Activated B cell treated with CpG ODN at 0.5 μM for 24 hours (primary cell): ENCODE data around the gene MGMT. TPM values are rescaled to one million over a fixed set of nuclear protein-coding genes. Genes with fewer than 3 reads are reported as not detected.

Experiments
- ATAC-seq: fragments of 200-7000 bp; cut with Tn5 transposase; one replicate; pipeline ENCODE4 v1.10.0; 2021; ENCODE audit warnings: low read depth, mild to moderate bottlenecking, moderate library complexity
- CTCF ChIA-PET: fragments of 350-600 bp; sonication (Branson Sonifier 250); formaldehyde crosslinking; loops from one replicate; lab custom pipeline; 2021; ENCODE audit warnings: antibody characterized with exemption; lab: Charles Lee
- POLR2A ChIA-PET: fragments of 350-600 bp; sonication (Branson Sonifier 250); formaldehyde crosslinking; loops from one replicate; lab custom pipeline; 2021; ENCODE audit warnings: antibody characterized with exemption; lab: Charles Lee
- DNase-seq: peaks from one replicate; pipeline ENCODE4 v3.0.0; 2022
- H3K27ac Mint-ChIP-seq: one replicate; pipeline ENCODE4 v1.8.0; 2020; ENCODE audit warnings: mixed read lengths
- H3K27me3 Mint-ChIP-seq: one replicate; pipeline ENCODE4 v1.8.0; 2021; ENCODE audit warnings: mixed read lengths
- H3K36me3 Mint-ChIP-seq: one replicate; pipeline ENCODE4 v1.8.0; 2021; ENCODE audit warnings: low read depth, mixed read lengths
- H3K4me1 Mint-ChIP-seq: one replicate; pipeline ENCODE4 v1.8.0; 2021; ENCODE audit warnings: mixed read lengths
- H3K4me3 Mint-ChIP-seq: one replicate; pipeline ENCODE4 v1.8.0; 2020; ENCODE audit warnings: mild to moderate bottlenecking, mixed read lengths
- H3K9me3 Mint-ChIP-seq: one replicate; pipeline ENCODE4 v1.8.0; 2020; ENCODE audit warnings: mixed read lengths
- intact Hi-C: fragments of 100-400 bp; cut with micrococcal nuclease; formaldehyde crosslinking; loops from one replicate; pipeline ENCODE4 v1.15.1; 2024
- total RNA-seq: library from RNA; stranded (reverse); gene quantifications from 2 replicates; pipeline ENCODE4 v1.2.3, GENCODE V29; 2022
- TF ChIP-seq, protein P1 (sequence below): fragments of 200-600 bp; IDR thresholded peaks from one replicate; pipeline ENCODE4 v1.8.0; 2022; ENCODE audit warnings: antibody characterized with exemption, mild to moderate bottlenecking

Gene MGMT
- total RNA-seq, 1 donor from 2014 or later = 25.8 TPM

DNA sequence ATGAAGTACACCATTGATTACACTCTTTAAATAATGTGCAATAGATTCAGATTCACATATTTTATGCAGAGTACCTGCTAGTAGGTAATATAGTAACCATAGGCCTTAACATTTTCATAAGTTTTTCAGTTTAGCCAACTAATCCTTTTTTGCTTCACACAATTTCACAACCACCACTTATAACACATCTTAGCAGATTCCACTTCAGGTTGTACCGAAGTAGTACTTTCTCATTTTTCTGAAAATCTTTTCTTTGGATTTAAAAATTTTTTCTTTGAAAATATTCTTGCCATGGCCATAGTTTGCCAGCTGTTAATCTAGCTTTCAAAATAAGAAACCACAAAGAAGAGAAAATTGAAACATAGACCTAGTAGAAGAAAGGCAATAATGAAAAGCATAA is 203.1 kb downstream of the MGMT start:
- TF ChIP-seq, protein P1, sequence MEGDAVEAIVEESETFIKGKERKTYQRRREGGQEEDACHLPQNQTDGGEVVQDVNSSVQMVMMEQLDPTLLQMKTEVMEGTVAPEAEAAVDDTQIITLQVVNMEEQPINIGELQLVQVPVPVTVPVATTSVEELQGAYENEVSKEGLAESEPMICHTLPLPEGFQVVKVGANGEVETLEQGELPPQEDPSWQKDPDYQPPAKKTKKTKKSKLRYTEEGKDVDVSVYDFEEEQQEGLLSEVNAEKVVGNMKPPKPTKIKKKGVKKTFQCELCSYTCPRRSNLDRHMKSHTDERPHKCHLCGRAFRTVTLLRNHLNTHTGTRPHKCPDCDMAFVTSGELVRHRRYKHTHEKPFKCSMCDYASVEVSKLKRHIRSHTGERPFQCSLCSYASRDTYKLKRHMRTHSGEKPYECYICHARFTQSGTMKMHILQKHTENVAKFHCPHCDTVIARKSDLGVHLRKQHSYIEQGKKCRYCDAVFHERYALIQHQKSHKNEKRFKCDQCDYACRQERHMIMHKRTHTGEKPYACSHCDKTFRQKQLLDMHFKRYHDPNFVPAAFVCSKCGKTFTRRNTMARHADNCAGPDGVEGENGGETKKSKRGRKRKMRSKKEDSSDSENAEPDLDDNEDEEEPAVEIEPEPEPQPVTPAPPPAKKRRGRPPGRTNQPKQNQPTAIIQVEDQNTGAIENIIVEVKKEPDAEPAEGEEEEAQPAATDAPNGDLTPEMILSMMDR = no peak
- DNase-seq (no peak), ATAC-seq (no peak)
- Mint-ChIP-seq H3K27ac (no peak overlapping the region), H3K4me1 (peaks cover under 1% of the 10 kb centered on the region), H3K9me3 (peaks cover 16% of the 10 kb centered on the region), H3K36me3 (peaks cover 34% of the 10 kb centered on the region), H3K27me3 (no peaks in the 10 kb centered on the region), H3K4me3 (no peak overlapping the region)
- CTCF ChIA-PET = no interaction called here
- POLR2A ChIA-PET = no interaction called here
- intact Hi-C loops = no loop called here

DNA sequence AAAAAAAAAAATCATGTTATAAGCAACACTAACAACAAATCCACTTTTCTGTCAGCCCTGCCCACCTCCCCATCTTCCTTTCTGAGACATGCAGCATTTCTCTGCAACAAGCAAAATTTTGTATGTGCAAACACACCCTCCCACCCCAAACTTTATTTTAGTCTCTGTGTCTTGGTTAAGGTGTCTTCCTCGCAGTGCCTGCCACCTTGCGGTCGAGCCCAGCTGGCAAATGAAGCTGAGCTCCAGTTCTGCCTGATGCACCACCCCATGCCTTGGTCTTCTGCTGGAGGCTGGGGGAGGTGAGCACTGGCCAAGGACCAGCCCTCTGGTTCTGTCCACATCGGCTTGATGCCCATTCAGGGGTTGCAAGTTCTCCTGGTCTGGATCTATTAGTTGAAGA is 206.3 kb downstream of the MGMT start:
- no peak for ATAC-seq
- Mint-ChIP-seq H3K27me3 (no peaks in the 10 kb centered on the region), H3K27ac (no peak overlapping the region), H3K9me3 (peaks cover 6% of the 10 kb centered on the region), H3K4me1 (peaks cover 9% of the 10 kb centered on the region), H3K36me3 (peaks cover 27% of the 10 kb centered on the region), H3K4me3 (no peak overlapping the region)
- ChIA-PET CTCF (no interaction called here), POLR2A (no interaction called here)
- TF ChIP-seq, protein P1 = no peak
- DNase-seq = no peak
- intact Hi-C loops = no loop called here

DNA sequence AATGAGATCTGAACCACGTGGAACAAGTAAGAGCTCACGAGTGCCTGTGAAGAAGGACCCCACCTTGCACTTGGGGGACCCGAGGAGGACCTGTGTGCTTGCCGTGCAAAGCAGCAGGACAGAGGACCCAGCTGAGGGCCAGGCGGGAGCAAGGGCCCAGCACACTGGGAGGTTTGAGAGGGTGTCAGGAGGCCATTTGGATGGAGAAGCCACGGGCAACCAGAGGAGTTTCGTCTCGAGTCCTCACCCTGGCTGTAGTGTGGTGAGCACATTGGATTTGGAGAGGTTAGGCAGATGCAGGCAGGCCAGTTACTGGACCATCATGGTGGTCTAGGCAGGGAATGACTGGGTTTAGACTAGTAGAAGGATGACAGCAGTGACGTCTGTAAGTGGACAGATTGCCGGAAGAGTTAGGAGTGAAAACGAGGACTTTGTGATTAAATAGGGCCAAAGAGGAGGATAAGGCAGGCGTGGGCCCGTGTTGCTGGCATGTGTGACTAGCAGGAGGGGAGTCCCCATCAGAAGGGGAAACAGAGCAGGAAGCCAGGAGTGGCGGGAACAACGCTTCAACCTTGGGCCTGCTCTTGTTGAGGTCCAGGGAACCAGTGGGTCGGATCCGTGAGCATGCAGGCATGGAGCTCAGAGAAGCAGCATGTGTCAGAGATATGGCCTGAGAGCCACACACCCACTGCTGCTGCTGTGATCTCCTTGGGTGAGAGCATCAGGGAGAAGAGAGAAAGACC is 208.2 kb downstream of the MGMT start:
- no peak overlapping the region for H3K27ac Mint-ChIP-seq
- no peak for ATAC-seq
- no peaks in the 10 kb centered on the region for H3K27me3 Mint-ChIP-seq
- H3K9me3 Mint-ChIP-seq = no peaks in the 10 kb centered on the region
- ChIA-PET POLR2A (no interaction called here), CTCF (no interaction called here)
- intact Hi-C loops = no loop called here
- peaks cover 9% of the 10 kb centered on the region for H3K4me1 Mint-ChIP-seq
- no peak overlapping the region for H3K4me3 Mint-ChIP-seq
- peaks cover 21% of the 10 kb centered on the region for H3K36me3 Mint-ChIP-seq
- TF ChIP-seq, protein P1 = no peak
- DNase-seq = no peak

DNA sequence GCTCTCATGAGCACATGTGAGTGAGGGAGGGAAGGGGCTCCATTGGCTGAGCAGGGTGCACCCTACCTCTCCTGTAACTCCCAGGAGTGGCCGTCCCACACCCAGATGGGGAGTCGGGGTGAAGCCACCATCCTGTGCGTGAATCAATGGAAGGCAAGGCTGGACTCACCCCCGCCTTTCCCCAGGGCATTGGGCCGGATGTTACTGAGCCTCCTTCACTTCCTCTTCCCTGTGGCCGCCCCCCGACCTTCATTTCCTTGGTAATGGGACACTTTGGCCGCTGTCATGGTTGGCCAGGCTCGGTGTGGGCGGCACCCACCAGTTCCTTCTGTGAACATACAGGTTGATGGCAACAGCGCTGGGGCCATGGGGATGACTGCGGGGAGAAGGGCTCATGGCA is 209.0 kb downstream of the MGMT start:
- Mint-ChIP-seq H3K4me3 (no peak overlapping the region), H3K27me3 (no peaks in the 10 kb centered on the region), H3K4me1 (peaks cover 9% of the 10 kb centered on the region), H3K9me3 (no peaks in the 10 kb centered on the region), H3K27ac (no peak overlapping the region), H3K36me3 (peaks cover 27% of the 10 kb centered on the region)
- ATAC-seq = no peak
- TF ChIP-seq, protein P1 = no peak
- POLR2A ChIA-PET = no interaction called here
- no peak for DNase-seq
- CTCF ChIA-PET = no interaction called here
- intact Hi-C loops = no loop called here

DNA sequence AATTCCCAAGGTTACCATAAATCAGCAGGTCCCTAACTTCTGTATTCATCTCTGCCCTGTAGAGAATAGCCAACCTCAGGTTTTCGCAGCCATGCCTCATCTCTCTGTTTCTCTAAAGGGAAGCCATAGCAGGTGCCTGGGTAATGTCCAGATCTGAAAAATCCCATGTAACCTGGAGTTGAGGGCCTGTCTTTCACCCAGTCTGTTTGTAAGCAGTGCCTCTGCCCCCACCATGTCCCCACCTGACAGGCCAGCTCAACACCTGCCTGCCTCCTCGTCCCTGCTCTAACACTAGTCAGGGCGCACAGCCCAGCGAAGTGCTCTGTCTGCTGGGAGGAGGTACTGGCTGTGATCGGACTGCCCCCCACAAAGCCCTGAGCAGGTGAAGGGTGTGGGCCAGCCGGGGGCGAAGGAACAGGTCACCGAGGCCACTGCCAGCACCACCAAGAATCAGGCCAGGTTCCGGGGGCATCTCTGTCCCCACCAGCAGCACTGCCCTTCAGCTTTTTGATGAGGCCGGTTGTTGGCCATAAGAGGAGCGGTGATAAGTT is 210.4 kb downstream of the MGMT start:
- Mint-ChIP-seq H3K27me3 (no peaks in the 10 kb centered on the region), H3K4me1 (peaks cover 9% of the 10 kb centered on the region), H3K36me3 (peaks cover 23% of the 10 kb centered on the region), H3K27ac (no peak overlapping the region), H3K4me3 (no peak overlapping the region), H3K9me3 (no peaks in the 10 kb centered on the region)
- DNase-seq (no peak), ATAC-seq (no peak)
- TF ChIP-seq, protein P1 = no peak
- ChIA-PET POLR2A (no interaction called here), CTCF (no interaction called here)
- intact Hi-C loops = no loop called here
